ENCODE results near the gene TAS2R4.
"Not testable (repeated sequence)": the region's sequence is repeated elsewhere in the genome, so short reads cannot be mapped to it uniquely, and the experiment has no call there.

TAS2R4 gene

GRCh38 chr7:141776374-141776773 lies at the start of gene TAS2R4:
TAS2R4 (plus strand) TSS chr7:141776674; CDS start chr7:141778489, 1,815 bp downstream.
- no peak for DNase-seq (ENCODE audit: low read depth in 2 of 2)

GRCh38 chr7:141729020-141729419 lies 47.5 kb upstream of the TAS2R4 start:
- no peak for DNase-seq (ENCODE audit: low read depth in 2 of 2)

GRCh38 chr7:141731476-141732149 lies 44.9 kb upstream of the TAS2R4 start:
- no peak for DNase-seq (ENCODE audit: low read depth in 2 of 2)

- no peak for DNase-seq (ENCODE audit: low read depth in 2 of 2)
Observed at GRCh38 chr7:141737118-141737835, 39.2 kb upstream of the TAS2R4 start.

GRCh38 chr7:141737836-141738591 lies 38.5 kb upstream of the TAS2R4 start, which contains the start of gene SSBP1:
SSBP1 (plus strand) TSS chr7:141738358; CDS start chr7:141739167, 809 bp downstream.
- peak; percentile 86 to 90 for DNase-seq (ENCODE audit: low read depth in 2 of 2)

GRCh38 chr7:141738592-141739013 lies 37.9 kb upstream of the TAS2R4 start:
- DNase-seq (ENCODE audit: low read depth in 2 of 2) = no peak

GRCh38 chr7:141739250-141739649 lies 37.2 kb upstream of the TAS2R4 start:
- no peak for DNase-seq (ENCODE audit: low read depth in 2 of 2)

GRCh38 chr7:141742229-141742628 lies 34.2 kb upstream of the TAS2R4 start:
- no peak for DNase-seq (ENCODE audit: low read depth in 2 of 2)

- DNase-seq (ENCODE audit: low read depth in 2 of 2) = no peak
Observed at GRCh38 chr7:141744131-141744530, 32.3 kb upstream of the TAS2R4 start.

- DNase-seq (ENCODE audit: low read depth in 2 of 2) = no peak
Observed at GRCh38 chr7:141748396-141748795, 28.1 kb upstream of the TAS2R4 start.

- not testable (repeated sequence) for DNase-seq (ENCODE audit: low read depth in 2 of 2)
Observed at GRCh38 chr7:141751904-141752303, 24.6 kb upstream of the TAS2R4 start.

- DNase-seq (ENCODE audit: low read depth in 2 of 2) = no peak
Observed at GRCh38 chr7:141752634-141753033, 23.8 kb upstream of the TAS2R4 start.

- no peak for DNase-seq (ENCODE audit: low read depth in 2 of 2)
Observed at GRCh38 chr7:141754939-141755338, 21.5 kb upstream of the TAS2R4 start.

- no peak for DNase-seq (ENCODE audit: low read depth in 2 of 2)
Observed at GRCh38 chr7:141763797-141764196, 12.7 kb upstream of the TAS2R4 start, which contains the start of gene TAS2R3. TAS2R3 (plus strand) TSS chr7:141764097; CDS start chr7:141764159, 62 bp downstream.

GRCh38 chr7:141770083-141770583 lies 6.3 kb upstream of the TAS2R4 start:
- not testable (repeated sequence) for DNase-seq (ENCODE audit: low read depth in 2 of 2)

- peak; percentile 2 to 6 for DNase-seq (ENCODE audit: low read depth in 2 of 2)
Observed at GRCh38 chr7:141785706-141786552, 9.5 kb downstream of the TAS2R4 start.

GRCh38 chr7:141788296-141788695 lies 11.8 kb downstream of the TAS2R4 start:
- DNase-seq (ENCODE audit: low read depth in 2 of 2) = no peak

GRCh38 chr7:141789917-141790316 lies 13.4 kb downstream of the TAS2R4 start, which contains the start of gene TAS2R5:
TAS2R5 (plus strand) TSS chr7:141790217; CDS start chr7:141790362, 145 bp downstream.
- DNase-seq (ENCODE audit: low read depth in 2 of 2) = no peak

GRCh38 chr7:141792526-141792925 lies 16.1 kb downstream of the TAS2R4 start:
- no peak for DNase-seq (ENCODE audit: low read depth in 2 of 2)

- no peak for DNase-seq (ENCODE audit: low read depth in 2 of 2)
Observed at GRCh38 chr7:141820067-141820466, 43.6 kb downstream of the TAS2R4 start.

GRCh38 chr7:141822432-141822831 lies 46.0 kb downstream of the TAS2R4 start:
- not testable (repeated sequence) for DNase-seq (ENCODE audit: low read depth in 2 of 2)
